Measurements from ENCODE around the gene ZNF827.

DNA sequence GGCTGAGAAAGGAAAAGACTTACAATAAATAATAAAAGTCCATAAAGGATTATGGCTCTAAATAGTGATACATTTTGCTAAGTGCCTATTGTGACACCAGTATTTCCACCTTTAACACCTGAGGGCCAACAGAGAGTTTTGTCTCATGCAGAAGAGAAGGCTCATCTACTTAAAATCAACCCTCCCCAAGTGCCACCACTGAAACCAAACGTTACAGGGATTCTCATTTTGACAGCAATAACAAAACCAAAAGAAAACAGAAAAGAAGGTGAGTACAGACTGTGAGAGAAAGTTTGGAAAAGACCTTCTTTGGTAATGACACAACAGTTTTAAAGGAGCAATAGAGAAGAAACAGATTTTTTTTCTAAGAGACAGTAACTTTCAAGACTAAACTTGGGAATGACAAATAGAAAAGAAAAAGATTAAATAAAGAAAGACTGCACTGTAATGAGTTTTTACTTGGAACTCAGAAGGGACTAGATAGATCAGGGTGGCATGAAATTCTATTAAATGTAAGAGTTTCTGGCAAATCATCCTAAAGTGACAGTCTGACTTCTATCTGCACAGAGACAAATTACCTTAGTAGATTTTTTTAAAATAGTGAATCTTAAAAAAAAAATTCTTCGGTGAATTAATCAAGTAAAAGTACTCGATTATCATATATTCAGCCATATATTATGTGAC is 109.7 kb downstream of the ZNF827 start:
- TF ChIP-seq, protein P1, sequence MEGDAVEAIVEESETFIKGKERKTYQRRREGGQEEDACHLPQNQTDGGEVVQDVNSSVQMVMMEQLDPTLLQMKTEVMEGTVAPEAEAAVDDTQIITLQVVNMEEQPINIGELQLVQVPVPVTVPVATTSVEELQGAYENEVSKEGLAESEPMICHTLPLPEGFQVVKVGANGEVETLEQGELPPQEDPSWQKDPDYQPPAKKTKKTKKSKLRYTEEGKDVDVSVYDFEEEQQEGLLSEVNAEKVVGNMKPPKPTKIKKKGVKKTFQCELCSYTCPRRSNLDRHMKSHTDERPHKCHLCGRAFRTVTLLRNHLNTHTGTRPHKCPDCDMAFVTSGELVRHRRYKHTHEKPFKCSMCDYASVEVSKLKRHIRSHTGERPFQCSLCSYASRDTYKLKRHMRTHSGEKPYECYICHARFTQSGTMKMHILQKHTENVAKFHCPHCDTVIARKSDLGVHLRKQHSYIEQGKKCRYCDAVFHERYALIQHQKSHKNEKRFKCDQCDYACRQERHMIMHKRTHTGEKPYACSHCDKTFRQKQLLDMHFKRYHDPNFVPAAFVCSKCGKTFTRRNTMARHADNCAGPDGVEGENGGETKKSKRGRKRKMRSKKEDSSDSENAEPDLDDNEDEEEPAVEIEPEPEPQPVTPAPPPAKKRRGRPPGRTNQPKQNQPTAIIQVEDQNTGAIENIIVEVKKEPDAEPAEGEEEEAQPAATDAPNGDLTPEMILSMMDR (IDR thresholded peaks at IDR 0.05; ENCODE audit: insufficient read depth, low read length, poor library complexity, severe bottlenecking): no peak
- no peak for TF ChIP-seq EZH2phosphoT487 (conservative IDR thresholded peaks at IDR 0.05; ENCODE audit: low read length)
